K562 (cell line): ENCODE results near the gene SLCO2A1. TPM values are rescaled to one million over a fixed set of nuclear protein-coding genes. Genes with fewer than 3 reads are reported as not detected.
A peak's percentile ranks its signal among the peaks of the same experiment; 100 is the strongest.

Source experiments
- ATAC-seq: fragments of 200-7000 bp; cut with Tn5 transposase; 3 replicates; pipeline ENCODE4 v1.9.1; 2020; ENCODE audit warnings: moderate library complexity
- BruUV-seq: library from RNA; stranded (reverse); fragments of 400-500 nt; replicated peaks from 2 replicates; lab custom pipeline; 2021; lab: Mats Ljungman, UMichigan
- CTCF ChIA-PET: fragments of 300-600 bp; formaldehyde crosslinking; extraction: SDS; loops from one replicate; lab custom pipeline; 2021; ENCODE audit warnings: low intra/inter-chr PET ratio; lab: Yijun Ruan, JAX
- POLR2A ChIA-PET: fragments of 300-600, 350-650 bp; sonication (Branson Sonifier 250); formaldehyde crosslinking; extraction: SDS; loops from one replicate; lab custom pipeline; 2021; ENCODE audit warnings: antibody characterized with exemption, inconsistent platforms; lab: Yijun Ruan, JAX
- DNase-seq, 4 experiments: peaks; one replicate each; pipeline versions ENCODE4 v3.0.0 to v3.0.0-alpha.2; 2011 to 2018; ENCODE audit warnings: low spot score in 3 of 4, mixed read lengths in 3 of 4; ENCODE audit errors: extremely low read depth in 1 of 4
- FAIRE-seq: peaks from 2 replicates; lab custom pipeline; 2011; peaks lifted over from hg19 to GRCh38; lab: Jason Lieb, UNC
- H2AFZ ChIP-seq: 2 replicates; pipeline ENCODE4 v1.6.0; 2011; ENCODE audit warnings: low read depth, low read length, control low read depth, inconsistent platforms
- H3K27ac ChIP-seq: fragments of 200-600 bp; 3 replicates; pipeline ENCODE4 v1.8.0; 2011; ENCODE audit warnings: low read depth, mild to moderate bottlenecking, control low read depth, inconsistent platforms, low read length, moderate library complexity, mixed read lengths; ENCODE audit errors: extremely low read depth
- H3K27me3 ChIP-seq, 2 experiments: fragments of 300-600 bp in 1 of 2; 2 replicates in 1 of 2; 3 replicates in 1 of 2; pipeline versions ENCODE4 v1.6.0 to v1.8.0; 2011; ENCODE audit warnings: inconsistent platforms in 2 of 2, low read length in 2 of 2, mild to moderate bottlenecking in 1 of 2, mixed read lengths in 1 of 2, moderate library complexity in 1 of 2; ENCODE audit not compliant: control insufficient read depth in 2 of 2, insufficient read depth in 2 of 2
- H3K36me3 ChIP-seq: fragments of 300-600 bp; 3 replicates; pipeline ENCODE4 v1.8.0; 2011; ENCODE audit warnings: mild to moderate bottlenecking, low read length, inconsistent platforms; ENCODE audit not compliant: control insufficient read depth, insufficient read depth
- H3K4me1 ChIP-seq, 2 experiments: fragments of 200-600 bp in 1 of 2; replicated peaks in 1 of 2; 2 replicates in 1 of 2; 3 replicates in 1 of 2; pipeline versions ENCODE4 v1.5.1 to v1.8.0; 2011; ENCODE audit warnings: inconsistent platforms in 2 of 2, low read length in 2 of 2, mild to moderate bottlenecking in 1 of 2, mixed read lengths in 1 of 2, moderate library complexity in 1 of 2; ENCODE audit not compliant: control insufficient read depth in 2 of 2, insufficient read depth in 2 of 2
- H3K4me2 ChIP-seq: 2 replicates; pipeline ENCODE4 v1.6.1; 2011; ENCODE audit warnings: low read length, control low read depth, inconsistent platforms, mixed read lengths; ENCODE audit not compliant: insufficient read depth
- H3K4me3 ChIP-seq: fragments of 200-600 bp; sonication (generic), shearing (Covaris generic); 2 replicates; pipeline ENCODE4 v1.5.1; 2016; ENCODE audit warnings: control low read depth, inconsistent platforms
- H3K79me2 ChIP-seq: fragments of 200-600 bp; 3 replicates; pipeline ENCODE4 v1.8.0; 2011; ENCODE audit warnings: low read length, inconsistent platforms; ENCODE audit not compliant: control insufficient read depth, insufficient read depth
- H3K9ac ChIP-seq, 2 experiments: 2 replicates each; pipeline versions ENCODE4 v1.6.0 to v1.6.1; 2011; ENCODE audit warnings: low read depth in 2 of 2, low read length in 2 of 2, control low read depth in 1 of 2, inconsistent platforms in 1 of 2, mild to moderate bottlenecking in 1 of 2, mixed read lengths in 1 of 2; ENCODE audit not compliant: insufficient read depth in 1 of 2
- H3K9me1 ChIP-seq: one replicate; pipeline ENCODE4 v1.6.0; 2011; ENCODE audit warnings: inconsistent platforms, mild to moderate bottlenecking, low read length, moderate library complexity; ENCODE audit not compliant: control insufficient read depth, insufficient read depth
- H3K9me3 ChIP-seq: replicated peaks from 2 replicates; pipeline ENCODE4 v1.5.1; 2011; ENCODE audit warnings: low read depth, low read length, inconsistent platforms; ENCODE audit not compliant: control insufficient read depth, insufficient read depth
- H4K20me1 ChIP-seq: replicated peaks from 2 replicates; pipeline ENCODE4 v1.6.1; 2011; ENCODE audit warnings: low read length, inconsistent platforms, mixed read lengths; ENCODE audit not compliant: control insufficient read depth, insufficient read depth
- CTCF ChIP-seq, 3 experiments: IDR thresholded peaks in 2 of 3; conservative IDR thresholded peaks in 1 of 3; 2 replicates each; pipeline ENCODE4 v1.5.1; 2011 to 2012; ENCODE audit warnings: low read length in 3 of 3, mild to moderate bottlenecking in 3 of 3, control low read depth in 2 of 3, improper control_type of control experiment in 1 of 3, inconsistent platforms in 1 of 3, low read depth in 1 of 3, mixed read lengths in 1 of 3, moderate library complexity in 1 of 3; ENCODE audit not compliant: insufficient read depth in 2 of 3
- FOXP1 ChIP-seq: sonication (generic); formaldehyde crosslinking; IDR thresholded peaks from 2 replicates; pipeline ENCODE4 v1.8.0; 2022; ENCODE audit warnings: mild to moderate bottlenecking, missing genetic modification reagents
- GABPB2 ChIP-seq: fragments of 250-450 bp; sonication (Bioruptor Pico); conservative IDR thresholded peaks from 2 replicates; pipeline ENCODE4 v1.5.1; 2021; ENCODE audit warnings: mild to moderate bottlenecking
- RFX1 ChIP-seq: fragments of 450-650 bp; IDR thresholded peaks from 2 replicates; pipeline ENCODE4 v1.6.1; 2016; ENCODE audit warnings: mild to moderate bottlenecking, moderate library complexity
- WGBS: fragments of 100-300 bp; shearing (Covaris generic); methylation state at CpG from one replicate; pipeline ENCODE4 v1.1.6; 2016; ENCODE audit warnings: low coverage, mixed read lengths; ENCODE audit not compliant: insufficient coverage; ENCODE audit errors: missing lambda C conversion rate; 5-methylcytosine and 5-hydroxymethylcytosine counted together
- in situ Hi-C: fragments of 300-500 bp; cut with MboI; formaldehyde crosslinking; loops from 4 replicates; pipeline ENCODE4 v1.15.0; 2018; ENCODE audit warnings: inconsistent platforms, mixed read lengths
- intact Hi-C: fragments of 100-400 bp; cut with micrococcal nuclease; formaldehyde crosslinking; loops from 2 replicates; pipeline ENCODE4 v1.14.2; 2022
- polyA plus RNA-seq, 8 experiments: library from polyadenylated mRNA; depleted of rRNA in 4 of 8; stranded (reverse) in 5 of 8; unstranded in 3 of 8; fragments of >200 nt; fragmentation: Nextera tagmentation in 2 of 8; fragmentation: Illumina TruSeq in 1 of 8; extraction: Ambion mirVana in 2 of 8; extraction: Trizol in 1 of 8; gene quantifications; 2 replicates each; pipeline versions ENCODE4 v1.2.1 to v1.2.3, GENCODE V29; 2011 to 2014; ENCODE audit warnings: inconsistent platforms in 1 of 8, missing spikeins in 1 of 8
- total RNA-seq, 7 experiments: library from RNA; depleted of rRNA in 6 of 7; stranded (reverse); fragments of >200 nt in 6 of 7; fragmentation: Illumina TruSeq in 2 of 7; extraction: Trizol in 2 of 7; gene quantifications; 2 replicates each; pipeline versions ENCODE4 v1.2.1 to v1.2.3, GENCODE V29; 2011 to 2021; ENCODE audit warnings: low replicate concordance in 1 of 7

Gene SLCO2A1
- total and polyA plus RNA-seq, 9 of the 15 experiments (the other 6 are each of a cell fraction or from before 2014, with no cell fraction given): 0.16 to 1.0 TPM; not detected in 7

GRCh38 chr3:133910422-133910821 is 119.3 kb downstream of the SLCO2A1 start:
- no peaks in the 10 kb centered on the region for H3K79me2 ChIP-seq
- no peaks in the 10 kb centered on the region for H4K20me1 ChIP-seq
- intact Hi-C loops (no loop called here), in situ Hi-C loops (loop anchor here (25.0 kb wide), 1 partner anchor 248 kb away; the partner anchor contains the start of gene TOPBP1)
- no peak overlapping the region for H3K4me2 ChIP-seq
- H3K27me3 ChIP-seq: no peaks in the 10 kb centered on the region
- H3K27ac ChIP-seq: no peak overlapping the region
- ChIA-PET CTCF (interaction anchor here (0.7 kb wide), 1 partner anchor 15 kb away, joined by 3 read pairs; the partner anchor contains the start of gene RAB6B), POLR2A (interaction anchor here (1.1 kb wide), 1 partner anchor 19 kb away, joined by 3 read pairs; no protein-coding TSS in a partner anchor)
- H3K4me1 ChIP-seq: no peaks in the 10 kb centered on the region; a peak in 1 of 5 replicates
- no peaks in the 10 kb centered on the region for H3K9me3 ChIP-seq
- H2AFZ ChIP-seq: no peak overlapping the region
- H3K9me1 ChIP-seq: no peaks in the 10 kb centered on the region
- ATAC-seq (no peak), DNase-seq (peak in 2 of 4 experiments; percentile 26 to 29), FAIRE-seq (no peak)
- H3K4me3 ChIP-seq: no peak overlapping the region
- TF ChIP-seq GABPB2 (CRISPR knock-in tag) (no peak), RFX1 (0 out of 2 replicates have a peak, but pooled peaks have one; percentile 12), CTCF (IDR thresholded peaks at IDR 0.05 in 2 of 3, conservative IDR thresholded peaks at IDR 0.05 in 1 of 3; ENCODE audit: insufficient read depth in 2 of 3, low read depth in 1 of 3, low read length in 3 of 3) (peak in 1 of 3 experiments; percentile 23; a peak in 1 of 6 replicates), FOXP1 (CRISPR knock-in tag) (no peak)
- no peak overlapping the region for H3K9ac ChIP-seq
- no TSS peak for BruUV-seq
- no peaks in the 10 kb centered on the region for H3K36me3 ChIP-seq
- 9% methylated on average over 1 of the region's 2 CpGs for WGBS
